ENCODE measurements around the gene MFSD6.

The MFSD6 gene

DNA sequence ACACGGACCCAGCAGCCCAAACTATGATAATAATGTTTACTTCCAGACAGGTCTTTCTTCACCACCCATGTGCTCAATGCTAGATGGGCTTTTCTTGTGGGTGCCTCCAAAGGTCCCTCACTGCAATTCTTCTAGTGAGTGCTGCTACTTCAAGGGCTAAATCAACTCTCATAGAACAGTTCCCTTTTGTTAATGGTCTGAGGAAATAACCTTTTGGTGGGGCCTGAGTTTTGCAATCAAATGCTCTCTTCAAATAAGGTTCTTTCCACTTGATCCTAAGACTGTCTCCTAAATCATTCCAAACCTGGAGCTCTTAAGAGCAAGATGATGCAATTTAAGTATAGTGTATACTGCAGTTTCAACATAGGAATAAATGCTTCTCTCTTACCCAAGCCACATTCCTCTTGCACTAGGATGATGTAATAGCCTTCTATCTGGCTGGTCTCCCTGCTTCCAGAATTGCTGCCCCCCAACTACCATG, 120.4 kb downstream of the MFSD6 start:
- in situ Hi-C loops (cut with MboI; ENCODE audit: low sequenced_read_pairs), result no loop called here

DNA sequence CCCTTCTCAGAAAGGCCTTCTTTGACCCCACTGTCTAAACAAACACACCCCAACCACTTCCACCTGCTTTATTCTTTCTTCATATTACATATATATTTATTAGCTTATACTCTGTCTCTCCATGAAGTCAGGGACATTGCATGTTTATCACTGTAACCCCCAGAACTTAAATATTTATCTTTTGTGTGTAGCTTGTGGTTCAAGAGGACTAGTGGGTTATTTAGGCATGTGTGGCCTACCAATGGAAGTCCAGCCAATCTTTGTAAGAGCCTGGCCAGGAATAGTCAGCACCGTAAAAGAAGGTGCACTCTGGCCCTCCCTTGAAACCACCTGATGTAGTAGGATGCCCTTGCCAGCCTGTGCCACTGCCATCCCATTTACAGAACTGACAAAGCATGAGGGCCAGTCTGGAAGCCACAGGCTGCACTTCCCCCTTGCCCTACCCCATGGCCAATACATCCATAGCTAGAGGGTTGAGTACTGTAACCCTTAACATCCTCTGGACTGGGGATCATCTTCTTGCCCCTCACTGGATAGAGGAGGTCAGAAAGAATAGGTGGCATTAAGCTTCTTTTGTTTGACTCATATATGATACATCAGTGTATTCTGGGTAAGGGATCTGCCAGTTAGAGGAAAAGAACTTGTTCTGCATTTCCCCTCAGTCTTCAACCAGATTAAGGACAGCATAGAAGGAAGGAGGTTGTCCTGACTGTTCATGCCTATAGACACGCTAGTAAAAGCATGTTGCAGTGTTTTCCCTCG, 121.5 kb downstream of the MFSD6 start:
- in situ Hi-C loops (cut with MboI; ENCODE audit: low sequenced_read_pairs), result no loop called here

DNA sequence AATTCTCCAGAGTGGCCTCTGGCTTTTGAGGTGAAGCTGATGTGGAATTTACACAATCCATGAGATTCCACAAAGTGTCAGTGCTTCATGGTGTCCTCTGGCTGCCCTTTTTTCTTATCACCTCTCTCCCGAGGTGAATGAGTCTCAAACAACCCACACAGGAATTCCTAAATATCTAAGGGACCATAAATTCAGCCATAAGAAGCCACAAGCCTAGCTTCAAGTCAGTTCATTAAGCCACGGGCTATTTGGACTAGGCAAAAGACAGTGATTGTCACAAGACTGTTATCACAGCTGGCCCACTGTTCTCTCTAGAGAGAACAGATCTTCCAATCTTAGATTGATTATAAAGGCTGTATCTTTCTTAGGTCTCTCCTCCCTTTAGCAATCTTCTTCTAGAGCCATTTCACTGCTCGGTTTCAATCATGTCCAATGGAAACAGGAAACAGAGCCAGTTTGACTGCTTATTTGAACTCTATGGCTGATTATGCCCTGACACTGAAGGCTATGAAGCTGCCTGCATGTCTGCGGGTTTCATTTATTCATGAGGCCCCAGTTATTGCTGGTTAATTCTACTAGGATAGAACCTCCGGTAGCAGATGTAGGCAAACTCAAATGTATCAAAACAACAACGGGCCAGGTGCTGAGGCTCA, 122.2 kb downstream of the MFSD6 start:
- in situ Hi-C loops (cut with MboI; ENCODE audit: low sequenced_read_pairs), result no loop called here

DNA sequence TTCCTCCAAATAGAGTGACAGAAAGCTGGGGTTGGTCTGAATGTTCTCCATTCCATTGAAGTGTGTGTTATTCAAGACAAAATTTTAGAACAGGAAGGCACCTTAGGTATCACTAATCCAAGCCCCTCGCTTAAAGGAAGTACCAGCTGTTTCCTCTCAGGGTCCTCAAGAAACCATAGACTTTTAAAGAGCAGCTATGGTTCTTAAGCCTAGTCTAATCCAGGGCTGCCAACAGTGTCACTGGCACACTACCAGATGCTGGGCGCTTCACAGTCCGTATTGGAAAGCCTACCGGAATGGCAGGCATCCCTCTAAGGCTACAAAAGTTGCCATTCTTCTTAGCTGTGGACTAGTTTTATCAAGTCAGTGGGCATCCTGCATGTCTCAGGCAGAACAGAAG, 124.4 kb downstream of the MFSD6 start:
- in situ Hi-C loops (cut with MboI; ENCODE audit: low sequenced_read_pairs), result no loop called here

DNA sequence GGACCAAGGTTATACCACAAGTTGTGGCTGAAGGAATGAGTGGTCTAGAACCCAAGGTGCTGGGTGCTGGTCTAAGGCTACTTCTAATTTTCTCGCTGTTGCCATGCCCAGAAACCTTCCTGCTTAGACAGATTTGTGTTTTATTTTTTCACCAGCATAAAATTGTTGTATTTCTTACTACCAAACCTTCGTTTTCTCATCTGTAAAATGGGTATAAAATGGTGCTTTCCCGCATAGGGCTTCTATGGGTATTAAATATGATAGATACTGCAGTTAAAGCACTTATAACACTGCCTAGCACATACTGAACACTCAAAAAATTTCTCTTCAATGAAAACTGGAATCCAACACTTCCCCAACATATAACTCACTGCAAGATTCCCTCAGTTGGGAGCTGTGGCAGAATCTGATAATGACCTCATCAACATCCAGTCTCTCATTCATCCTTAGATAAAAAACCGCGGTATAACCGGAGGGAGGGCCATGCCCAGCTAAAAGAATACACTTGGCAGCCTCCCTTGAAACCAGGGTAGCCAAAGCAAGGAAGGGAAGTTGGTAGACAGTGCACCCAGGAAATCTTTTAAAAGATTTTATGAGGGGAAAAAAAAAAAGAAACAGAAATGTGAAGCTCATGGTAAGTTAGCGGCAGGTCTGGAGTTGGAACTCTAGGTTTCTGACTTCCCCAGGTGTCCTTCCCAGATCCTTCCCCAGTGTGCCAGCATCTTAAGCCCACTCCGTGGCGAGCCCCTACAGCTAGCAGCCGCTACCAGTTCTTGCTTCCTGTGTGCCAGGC, 125.2 kb downstream of the MFSD6 start:
- in situ Hi-C loops (cut with MboI; ENCODE audit: low sequenced_read_pairs), result no loop called here

DNA sequence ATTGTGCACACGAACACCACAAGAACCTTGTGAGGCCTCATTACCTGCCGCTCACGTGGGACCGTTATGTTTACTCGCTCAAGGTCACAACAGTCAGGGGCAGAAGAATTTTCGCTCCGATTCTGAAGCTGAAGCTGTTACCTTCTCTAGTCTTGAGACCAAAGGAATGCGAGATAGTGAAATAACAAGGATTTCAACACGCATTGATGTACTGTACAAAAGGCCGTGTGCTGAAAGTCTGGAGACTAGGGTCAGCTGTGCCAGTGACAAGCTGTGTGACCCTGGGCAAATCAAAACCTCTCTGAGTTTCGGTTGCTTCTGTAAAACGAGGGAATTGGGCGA, 125.8 kb downstream of the MFSD6 start:
- in situ Hi-C loops (cut with MboI; ENCODE audit: low sequenced_read_pairs), result no loop called here

DNA sequence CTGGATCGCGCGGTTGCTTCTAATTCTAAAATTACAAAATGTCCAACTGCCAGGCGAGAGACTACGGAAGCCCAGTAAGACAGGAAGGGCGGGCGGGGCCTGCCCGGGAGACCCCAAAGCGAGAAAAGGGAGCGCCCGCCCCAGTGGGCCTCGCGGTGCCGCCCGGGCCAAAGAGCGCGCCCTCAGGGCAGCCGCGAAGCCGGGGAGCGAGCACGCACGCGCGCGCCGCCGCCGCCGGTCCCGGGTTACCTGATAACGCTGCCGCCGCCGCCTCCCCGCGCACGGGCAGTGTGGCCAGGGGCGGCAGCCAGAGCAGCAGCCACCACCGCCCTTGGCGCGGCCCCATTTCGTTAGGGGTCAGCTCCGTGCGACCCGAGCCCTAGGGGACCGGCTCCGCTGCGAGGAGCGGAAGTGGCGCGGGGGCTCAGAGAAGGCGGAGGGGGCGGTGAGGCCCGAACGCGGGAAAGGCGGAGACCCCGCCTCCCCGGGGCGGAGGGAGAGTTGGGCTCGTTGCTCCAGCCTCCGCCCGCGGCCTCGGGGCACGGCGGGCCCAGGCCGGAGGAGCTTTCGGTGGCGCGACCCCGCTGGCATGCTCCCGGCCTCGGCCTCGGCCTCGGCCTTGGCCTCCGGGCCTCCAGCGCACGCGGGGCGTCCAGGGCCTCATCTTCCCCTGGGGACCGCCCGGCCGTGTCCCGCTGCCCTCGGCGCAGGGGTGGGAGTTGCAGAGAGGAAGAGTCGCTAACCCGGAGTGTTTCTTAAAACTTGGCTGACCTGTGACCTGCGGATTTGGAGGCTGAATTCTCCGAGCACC, 126.4 kb downstream of the MFSD6 start, which contains the start of gene NEMP2:
Gene NEMP2, minus strand, starts transcription at position 413 of the 811 bp plus-strand sequence. Its CDS starts 67 bp downstream, at position 346.
- in situ Hi-C loops (cut with MboI; ENCODE audit: low sequenced_read_pairs), result no loop called here

DNA sequence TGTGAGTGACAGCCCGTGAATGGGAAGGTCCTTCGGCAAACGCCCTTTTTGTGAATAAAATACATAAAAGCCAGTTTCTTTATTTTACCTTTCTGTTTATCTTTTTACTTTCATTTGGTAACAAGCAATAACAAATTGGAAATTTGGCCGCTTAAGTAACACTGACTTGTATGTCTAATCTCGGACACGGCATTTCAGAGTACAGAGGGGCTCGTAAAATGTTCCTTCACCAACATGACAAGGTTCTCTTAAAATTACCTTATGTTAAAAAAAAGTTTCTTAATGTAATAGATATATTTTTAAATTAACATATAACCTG, 126.9 kb downstream of the MFSD6 start:
- in situ Hi-C loops (cut with MboI; ENCODE audit: low sequenced_read_pairs), result no loop called here

DNA sequence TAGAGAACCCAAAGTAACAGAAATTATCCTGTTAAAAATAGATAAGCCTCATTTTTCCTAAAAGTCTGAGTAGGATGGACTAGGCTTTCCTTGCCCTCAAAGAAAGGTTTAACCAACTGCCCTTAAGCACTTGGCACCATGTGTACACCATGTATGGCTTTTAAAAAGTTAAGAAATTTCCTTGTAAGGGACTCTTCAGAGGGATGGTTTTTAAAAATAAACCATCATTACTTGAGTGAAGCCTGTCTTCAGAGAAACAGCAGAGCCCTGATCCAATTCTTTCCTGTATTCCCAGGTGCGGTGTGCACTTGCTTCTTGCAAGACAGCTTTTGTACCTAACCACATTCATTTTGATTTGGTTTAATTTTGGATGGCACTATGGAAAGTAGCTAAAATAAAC, 127.4 kb downstream of the MFSD6 start:
- in situ Hi-C loops (cut with MboI; ENCODE audit: low sequenced_read_pairs), result no loop called here

DNA sequence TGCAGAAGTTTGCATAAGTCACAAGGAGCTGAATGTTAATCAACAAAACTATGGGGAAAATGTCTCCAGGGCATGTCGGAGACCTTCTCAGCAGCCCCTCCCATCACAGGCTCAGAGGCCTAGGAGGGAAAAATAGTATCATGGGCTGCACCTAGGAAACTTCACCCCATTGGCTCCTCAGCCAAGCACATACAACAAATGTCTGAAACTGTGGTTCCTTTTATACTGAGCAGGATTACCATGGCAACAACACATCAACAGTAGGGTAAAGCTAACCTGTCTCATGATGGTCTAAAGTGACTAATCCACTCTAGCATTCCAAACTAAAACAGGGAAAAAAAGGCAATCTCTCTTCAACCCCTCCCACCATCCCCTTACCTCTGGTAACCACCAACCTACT, 129.6 kb downstream of the MFSD6 start:
- in situ Hi-C loops (cut with MboI; ENCODE audit: low sequenced_read_pairs), result no loop called here

DNA sequence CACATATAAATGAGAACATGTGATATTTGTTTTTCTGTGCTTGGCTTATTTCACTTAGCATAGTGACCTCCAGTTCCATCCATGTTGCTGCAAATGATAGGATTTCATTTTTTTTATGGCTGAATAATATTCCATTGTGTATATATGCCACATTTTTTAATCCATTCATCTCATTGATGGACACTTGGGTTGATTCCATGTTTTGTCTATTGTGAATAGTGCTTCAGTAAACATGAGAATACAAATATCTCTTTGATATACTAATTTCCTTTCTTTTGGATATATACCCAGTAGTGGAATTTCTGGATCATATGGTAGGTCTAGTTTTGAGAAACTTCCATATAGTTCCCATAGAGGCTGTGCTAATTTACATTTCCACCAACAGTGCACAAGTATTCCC, 130.0 kb downstream of the MFSD6 start:
- in situ Hi-C loops (cut with MboI; ENCODE audit: low sequenced_read_pairs), result no loop called here

DNA sequence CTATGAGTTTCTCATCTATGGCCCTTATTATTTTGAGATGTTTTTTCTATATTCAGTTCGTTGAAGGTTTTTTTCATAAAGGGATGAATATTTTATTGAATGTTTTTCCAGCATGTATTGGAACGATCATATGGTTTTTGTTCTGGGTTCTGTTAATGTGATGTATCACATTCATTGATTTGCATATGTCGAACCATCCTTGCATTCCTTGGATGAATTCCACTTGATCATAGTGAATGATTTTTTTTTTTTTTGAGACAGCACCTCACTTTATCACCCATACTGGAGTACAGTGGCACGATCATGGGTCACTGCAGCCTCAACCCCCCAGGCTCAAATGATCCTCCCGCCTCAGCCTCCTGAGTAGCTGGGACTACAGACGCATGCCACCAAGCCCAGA, 131.9 kb downstream of the MFSD6 start:
- in situ Hi-C loops (cut with MboI; ENCODE audit: low sequenced_read_pairs), result no loop called here

DNA sequence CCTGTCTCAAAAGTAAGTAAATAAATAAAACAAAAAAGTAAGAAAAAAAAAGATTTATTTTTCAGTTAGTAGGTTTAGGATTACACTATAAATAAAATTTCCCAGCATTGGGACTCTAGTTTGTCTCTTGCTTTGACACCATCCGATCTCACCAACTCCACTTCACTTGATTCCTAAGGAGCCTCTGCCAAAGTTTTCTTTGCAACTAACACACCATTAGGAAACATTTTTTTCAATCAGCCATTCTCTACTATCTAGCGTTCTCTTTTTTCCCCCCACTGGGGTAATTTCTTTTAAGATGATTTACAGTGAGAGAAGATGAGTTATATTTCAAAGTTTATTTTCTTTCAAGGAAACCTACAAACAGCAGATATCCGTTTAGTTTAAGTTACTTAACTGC, 136.9 kb downstream of the MFSD6 start:
- in situ Hi-C loops (cut with MboI; ENCODE audit: low sequenced_read_pairs), result no loop called here

DNA sequence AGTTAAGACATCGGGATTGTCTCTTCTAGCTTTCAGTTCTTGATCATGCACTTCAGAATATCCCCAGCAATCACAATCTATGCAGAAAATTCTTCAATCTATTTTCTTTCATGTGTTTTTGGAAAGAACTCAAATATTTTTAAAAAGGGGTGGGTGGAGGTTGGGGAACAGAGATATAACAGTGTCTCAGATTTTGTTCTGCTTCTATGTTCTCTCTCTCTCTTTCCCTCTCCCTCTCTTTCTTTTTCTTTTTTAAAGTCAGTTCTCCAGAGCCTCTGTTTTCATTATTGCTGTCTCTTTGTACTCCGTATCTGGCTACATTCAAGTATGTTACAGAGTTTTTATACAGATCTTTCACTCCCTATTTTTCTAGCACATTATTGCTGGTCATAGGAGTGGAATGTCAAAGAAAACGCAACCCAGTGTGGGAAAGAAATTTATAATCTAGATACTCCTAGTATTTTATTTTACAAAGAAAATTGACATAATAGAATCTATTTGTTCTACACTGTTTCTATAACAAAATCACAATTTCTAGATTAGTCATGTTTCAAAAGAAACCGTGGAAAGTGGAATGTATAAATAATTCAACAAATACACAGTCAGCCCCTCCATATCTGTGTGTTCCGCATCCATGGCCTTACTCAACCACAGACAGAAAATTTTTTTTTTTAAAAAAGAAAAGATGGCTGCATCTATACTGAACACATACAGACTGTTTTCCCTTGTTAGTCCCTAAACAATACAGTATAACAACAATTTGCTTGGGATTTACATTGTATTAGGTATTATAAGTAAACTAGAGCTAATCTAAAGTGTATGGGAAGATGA, 137.6 kb downstream of the MFSD6 start:
- in situ Hi-C loops (cut with MboI; ENCODE audit: low sequenced_read_pairs), result no loop called here

DNA sequence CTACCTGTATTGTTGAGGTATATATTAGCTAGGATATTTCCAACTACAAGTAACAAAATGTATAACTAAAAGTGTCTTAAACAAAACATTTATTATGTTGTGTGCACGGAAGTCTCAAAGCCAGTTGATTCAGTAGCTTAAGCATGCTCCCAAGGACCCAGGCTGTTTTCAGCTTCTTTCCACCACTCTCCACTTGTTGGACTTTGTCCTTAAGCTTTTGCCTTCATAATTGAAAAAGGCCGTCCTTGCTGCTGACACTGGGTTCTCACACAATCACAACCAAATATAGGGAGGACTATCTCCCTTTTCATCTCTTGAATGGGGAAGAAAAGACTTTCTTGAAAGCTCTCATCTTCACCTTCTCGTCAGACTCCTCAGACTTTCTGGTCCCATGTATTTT, 138.6 kb downstream of the MFSD6 start:
- in situ Hi-C loops (cut with MboI; ENCODE audit: low sequenced_read_pairs), result no loop called here

DNA sequence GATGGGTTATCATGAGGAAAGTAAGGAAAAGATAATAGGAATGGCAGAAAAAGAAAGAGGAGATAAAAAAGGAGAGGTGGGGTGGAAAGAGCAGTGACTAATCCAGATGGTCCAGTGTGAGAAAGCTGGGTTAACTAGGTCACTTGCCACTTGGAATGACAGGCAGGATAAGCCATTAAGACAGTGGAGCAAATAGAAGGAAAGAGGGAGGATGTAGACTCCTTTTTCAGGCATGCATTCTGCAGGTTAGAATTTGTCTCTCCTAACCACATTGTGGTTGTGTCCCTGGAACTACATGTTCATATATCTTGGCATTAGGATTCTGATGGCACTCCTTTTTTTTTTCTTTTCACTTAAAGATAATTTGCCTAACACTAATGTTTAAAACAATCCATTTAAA, 139.7 kb downstream of the MFSD6 start:
- in situ Hi-C loops (cut with MboI; ENCODE audit: low sequenced_read_pairs), result no loop called here

DNA sequence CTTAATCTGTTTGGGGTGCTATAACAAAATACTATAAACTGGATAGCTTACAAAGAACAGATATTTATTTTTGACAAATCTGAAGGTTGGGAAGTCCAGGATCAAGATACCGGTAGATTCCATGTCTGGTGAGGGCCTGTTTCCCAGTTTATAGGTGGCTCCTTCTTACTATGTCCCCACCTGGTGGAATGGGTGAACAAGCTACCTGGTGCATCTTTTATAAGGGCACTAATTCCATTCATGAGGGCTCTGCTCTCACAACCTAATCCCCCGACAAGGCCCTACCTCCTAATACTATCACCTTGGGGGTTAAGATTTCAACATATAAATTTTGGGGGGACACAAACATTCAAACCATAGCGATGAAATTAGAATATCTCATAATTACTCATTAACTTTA, 142.0 kb downstream of the MFSD6 start:
- in situ Hi-C loops (cut with MboI; ENCODE audit: low sequenced_read_pairs), result no loop called here

Data from HL-60/S4 (cell line).